H1 (cell line): Measurements from ENCODE around the gene ZNF221. TPM values are rescaled to one million over a fixed set of nuclear protein-coding genes. Genes with fewer than 3 reads are reported as not detected.

Source experiments
- CTCF ChIA-PET: fragments of 300-600 bp; sonication (Branson Sonifier 250); formaldehyde crosslinking; loops from one replicate; lab custom pipeline; 2021; ENCODE audit not compliant: partially characterized antibody; lab: Charles Lee
- POLR2A ChIA-PET: fragments of 300-600 bp; sonication (Branson Sonifier 250); formaldehyde crosslinking; loops from one replicate; lab custom pipeline; 2021; ENCODE audit warnings: inconsistent platforms; ENCODE audit not compliant: partially characterized antibody; lab: Charles Lee
- DNase-seq, 2 experiments: peaks; one replicate each; pipeline versions ENCODE4 v3.0.0 to v3.0.0-alpha.2; 2010 to 2022; ENCODE audit warnings: low spot score in 2 of 2, low read depth in 1 of 2, mixed read lengths in 1 of 2
- FAIRE-seq: peaks from 2 replicates; lab custom pipeline; 2011; peaks lifted over from hg19 to GRCh38; lab: Jason Lieb, UNC
- H2AFZ ChIP-seq: 2 replicates; pipeline ENCODE4 v1.8.1; 2012; ENCODE audit warnings: low read length, inconsistent platforms
- H2AK5ac ChIP-seq: 2 replicates; pipeline ENCODE4 v1.6.1; 2013; ENCODE audit warnings: low read depth, low read length
- H2BK120ac ChIP-seq: replicated peaks from 2 replicates; pipeline ENCODE3; 2013; ENCODE audit warnings: low read depth, low read length, inconsistent platforms
- H2BK12ac ChIP-seq: 2 replicates; pipeline ENCODE4 v1.6.1; 2013; ENCODE audit warnings: low read depth, low read length
- H2BK15ac ChIP-seq: 2 replicates; pipeline ENCODE4 v1.6.1; 2013; ENCODE audit warnings: low read length
- H2BK20ac ChIP-seq: 2 replicates; pipeline ENCODE4 v1.6.1; 2013; ENCODE audit warnings: low read length
- H2BK5ac ChIP-seq: 2 replicates; pipeline ENCODE4 v1.6.1; 2013; ENCODE audit warnings: low read depth, low read length
- H3K14ac ChIP-seq: 2 replicates; pipeline ENCODE4 v1.6.1; 2013; ENCODE audit warnings: inconsistent platforms; ENCODE audit not compliant: insufficient read length
- H3K18ac ChIP-seq: 2 replicates; pipeline ENCODE4 v1.6.1; 2013; ENCODE audit warnings: low read length; ENCODE audit errors: extremely low read depth
- H3K23ac ChIP-seq: 2 replicates; pipeline ENCODE4 v1.6.1; 2013; ENCODE audit warnings: inconsistent platforms; ENCODE audit not compliant: insufficient read length
- H3K23me2 ChIP-seq: 2 replicates; pipeline ENCODE4 v1.6.1; 2013; ENCODE audit warnings: low read depth, low read length
- H3K27ac ChIP-seq: 2 replicates; pipeline ENCODE4 v1.6.1; 2011; ENCODE audit warnings: low read depth, low read length, inconsistent platforms
- H3K27me3 ChIP-seq, 4 experiments: replicated peaks in 1 of 4; 1 replicate in 1 of 4; 2 replicates in 3 of 4; pipeline versions ENCODE4 v1.6.1 to v1.8.1; 2011 to 2013; ENCODE audit warnings: low read length in 3 of 4, mild to moderate bottlenecking in 3 of 4, inconsistent platforms in 2 of 4, mixed read lengths in 2 of 4, moderate library complexity in 1 of 4; ENCODE audit not compliant: control insufficient read depth in 3 of 4, insufficient read depth in 3 of 4; ENCODE audit errors: extremely low read depth in 1 of 4
- H3K36me3 ChIP-seq, 4 experiments: 2 replicates each; pipeline versions ENCODE4 v1.6.1 to v1.8.1; 2011 to 2013; ENCODE audit warnings: mild to moderate bottlenecking in 4 of 4, low read length in 3 of 4, moderate library complexity in 2 of 4, control low read depth in 1 of 4, inconsistent platforms in 1 of 4; ENCODE audit not compliant: insufficient read depth in 4 of 4, control insufficient read depth in 2 of 4
- H3K4ac ChIP-seq: replicated peaks from 2 replicates; pipeline ENCODE3; 2013; ENCODE audit warnings: low read length, low read depth, mixed read lengths, inconsistent platforms; ENCODE audit not compliant: insufficient read length
- H3K4me1 ChIP-seq, 4 experiments: replicated peaks in 1 of 4; 1 replicate in 1 of 4; 2 replicates in 3 of 4; pipeline versions ENCODE4 v1.6.1 to v1.8.1; 2011 to 2013; ENCODE audit warnings: low read length in 3 of 4, inconsistent platforms in 2 of 4, mixed read lengths in 1 of 4; ENCODE audit not compliant: insufficient read depth in 4 of 4, control insufficient read depth in 3 of 4
- H3K4me2 ChIP-seq, 2 experiments: 2 replicates each; pipeline versions ENCODE4 v1.6.1 to v1.8.1; 2011 to 2013; ENCODE audit warnings: low read depth in 2 of 2, low read length in 2 of 2, control low read depth in 1 of 2, inconsistent platforms in 1 of 2, mild to moderate bottlenecking in 1 of 2; ENCODE audit not compliant: insufficient read depth in 1 of 2
- H3K4me3 ChIP-seq, 4 experiments: fragments of 200-600, 300-600 bp in 1 of 4; sonication (generic), shearing (Covaris generic), sonication (Bioruptor Twin) in 1 of 4; 2 replicates each; pipeline versions ENCODE4 v1.5.1 to v1.8.1; 2011 to 2016; ENCODE audit warnings: low read length in 4 of 4, low read depth in 3 of 4, control low read depth in 2 of 4, inconsistent platforms in 2 of 4, mild to moderate bottlenecking in 2 of 4, mixed read lengths in 1 of 4, moderate library complexity in 1 of 4; ENCODE audit not compliant: insufficient read depth in 2 of 4; ENCODE audit errors: extremely low read depth in 1 of 4
- H3K56ac ChIP-seq: replicated peaks from 2 replicates; pipeline ENCODE3; 2013; ENCODE audit warnings: low read depth, mild to moderate bottlenecking, mixed read lengths, low read length, inconsistent platforms; ENCODE audit not compliant: insufficient read length
- H3K79me1 ChIP-seq: 2 replicates; pipeline ENCODE4 v1.6.1; 2013; ENCODE audit warnings: low read depth, low read length, control low read depth
- H3K79me2 ChIP-seq, 2 experiments: 2 replicates each; pipeline versions ENCODE4 v1.6.1 to v1.8.1; 2012 to 2013; ENCODE audit warnings: low read length in 2 of 2, mild to moderate bottlenecking in 2 of 2, inconsistent platforms in 1 of 2; ENCODE audit not compliant: insufficient read depth in 2 of 2, control insufficient read depth in 1 of 2
- H3K9ac ChIP-seq, 4 experiments: replicated peaks in 1 of 4; 1 replicate in 1 of 4; 2 replicates in 3 of 4; pipeline versions ENCODE4 v1.6.1 to v1.8.1; 2011 to 2013; ENCODE audit warnings: low read depth in 3 of 4, low read length in 3 of 4, control low read depth in 2 of 4, mild to moderate bottlenecking in 2 of 4, moderate library complexity in 2 of 4, inconsistent platforms in 1 of 4; ENCODE audit errors: extremely low read depth in 1 of 4
- H3K9me3 ChIP-seq, 2 experiments: 2 replicates each; pipeline versions ENCODE4 v1.6.1 to v1.8.1; 2012 to 2013; ENCODE audit warnings: mild to moderate bottlenecking in 2 of 2, moderate library complexity in 2 of 2, control low read depth in 1 of 2, inconsistent platforms in 1 of 2, low read depth in 1 of 2, low read length in 1 of 2, mixed read lengths in 1 of 2; ENCODE audit not compliant: insufficient read depth in 2 of 2
- H4K20me1 ChIP-seq, 2 experiments: replicated peaks in 1 of 2; 2 replicates each; pipeline versions ENCODE3 to v1.8.1; 2011 to 2013; ENCODE audit warnings: inconsistent platforms in 2 of 2, low read length in 2 of 2, mild to moderate bottlenecking in 1 of 2; ENCODE audit not compliant: insufficient read depth in 2 of 2, control insufficient read depth in 1 of 2
- H4K5ac ChIP-seq: 2 replicates; pipeline ENCODE4 v1.6.1; 2013; ENCODE audit warnings: low read length, low read depth, mixed read lengths, inconsistent platforms; ENCODE audit not compliant: insufficient read length
- H4K8ac ChIP-seq: 2 replicates; pipeline ENCODE4 v1.8.0; 2013; ENCODE audit warnings: mild to moderate bottlenecking, moderate library complexity, low read length, inconsistent platforms; ENCODE audit not compliant: insufficient read depth; ENCODE audit errors: extremely low read depth
- H4K91ac ChIP-seq: replicated peaks from 2 replicates; pipeline ENCODE3; 2013; ENCODE audit warnings: low read length, mixed read lengths, inconsistent platforms; ENCODE audit not compliant: insufficient read length
- CBX8 ChIP-seq: fragments of 300-800, 300-1000 bp; sonication (generic); IDR thresholded peaks from 2 replicates; pipeline ENCODE4 v1.7.1; 2016; ENCODE audit warnings: low read depth, low read length, borderline replicate concordance
- CHD2 ChIP-seq: IDR thresholded peaks from 2 replicates; pipeline ENCODE4 v1.6.1; 2012; ENCODE audit warnings: low read length, improper control_type of control experiment
- JUN ChIP-seq: IDR thresholded peaks from 2 replicates; pipeline ENCODE4 v1.6.1; 2011; ENCODE audit warnings: low read depth, mild to moderate bottlenecking, improper control_type of control experiment, low read length
- KDM4A ChIP-seq: IDR thresholded peaks from one replicate; pipeline ENCODE4 v1.7.1; 2012; ENCODE audit warnings: low read depth, mild to moderate bottlenecking, moderate library complexity, low read length, inconsistent platforms; ENCODE audit not compliant: severe bottlenecking
- RAD21 ChIP-seq, 2 experiments: IDR thresholded peaks in 1 of 2; conservative IDR thresholded peaks in 1 of 2; 2 replicates each; pipeline ENCODE4 v1.6.1; 2011; ENCODE audit warnings: low read depth in 2 of 2, low read length in 2 of 2, improper control_type of control experiment in 1 of 2, inconsistent platforms in 1 of 2, mild to moderate bottlenecking in 1 of 2, moderate library complexity in 1 of 2
- whole genome bisulfite sequencing, 2 experiments: shearing (Covaris generic) in 1 of 2; methylation state at CpG; one replicate each; pipeline versions ENCODE4 v1.1.6 to v1.1.7; 2013 to 2015; ENCODE audit warnings: low lambda C conversion rate in 2 of 2, mixed read lengths in 2 of 2, inconsistent platforms in 1 of 2, low coverage in 1 of 2, missing lambda C conversion rate in 1 of 2; ENCODE audit not compliant: insufficient replicate concordance in 2 of 2, insufficient coverage in 1 of 2, insufficient read length in 1 of 2; ENCODE audit errors: extremely low coverage in 1 of 2, missing lambda C conversion rate in 1 of 2; 5-methylcytosine and 5-hydroxymethylcytosine counted together
- polyA plus RNA-seq, 7 experiments: library from polyadenylated mRNA; depleted of rRNA in 3 of 7; stranded (reverse) in 5 of 7; unstranded in 2 of 7; fragments of >200 nt in 5 of 7; fragments of 200-250 nt in 2 of 7; gene quantifications; 1 replicate in 5 of 7; 2 replicates in 1 of 7; 4 replicates in 1 of 7; pipeline versions ENCODE4 v1.2.1 to v1.2.3, GENCODE V29; 2011 to 2013; ENCODE audit warnings: missing spikeins in 2 of 7, mixed read lengths in 2 of 7
- total RNA-seq: library from RNA; stranded (reverse); fragmentation: NEBNext Ultra II Directional; extraction: Animal tissue kit (Norgen Biotek cat#: 25700); gene quantifications from 2 replicates; pipeline ENCODE4 v1.2.1, GENCODE V29; 2021

ZNF221 gene
- total and polyA plus RNA-seq, 2 of the 8 experiments (the other 6 are each of a cell fraction or from before 2014, with no cell fraction given), result 0.50 to 8.4 TPM

GRCh38 chr19:44010468-44010867, 59.4 kb downstream of the ZNF221 start:
- no peak overlapping the region for H3K4me3 ChIP-seq

More at GRCh38 chr19:44010468-44010867, 59.4 kb downstream of the ZNF221 start:
- H4K5ac ChIP-seq, result no peak overlapping the region
- H3K79me2 ChIP-seq, result no peaks in the 10 kb centered on the region
- no peak overlapping the region for H2AK5ac ChIP-seq
- H2AFZ ChIP-seq, result no peak overlapping the region
- no peak overlapping the region for H3K14ac ChIP-seq
- ChIA-PET POLR2A (interaction anchor here (0.7 to 1.6 kb wide), 2 partner anchors 10 to 13 kb away, joined by 3 to 4 read pairs; no protein-coding TSS in a partner anchor), CTCF (no interaction called here)
- no peaks in the 10 kb centered on the region for H4K20me1 ChIP-seq
- no peaks in the 10 kb centered on the region for H3K23me2 ChIP-seq
- no peak overlapping the region for H3K4ac ChIP-seq
- no peak overlapping the region for H2BK12ac ChIP-seq
- WGBS, 2 experiments, result 96% methylated on average over 5 of the region's 5 CpGs; no CpG with 5 or more reads in 1 of the 2 experiments
- H3K56ac ChIP-seq, result no peak overlapping the region
- no peak overlapping the region for H3K4me2 ChIP-seq
- H3K4me1 ChIP-seq, result no peaks in the 10 kb centered on the region
- H3K27ac ChIP-seq, result no peak overlapping the region
- DNase-seq (no peak), FAIRE-seq (no peak)
- no peaks in the 10 kb centered on the region for H3K79me1 ChIP-seq
- TF ChIP-seq CBX8, result no peak
- TF ChIP-seq KDM4A, result no peak
- no peak for TF ChIP-seq RAD21 (IDR thresholded peaks at IDR 0.05 in 1 of 2, conservative IDR thresholded peaks at IDR 0.05 in 1 of 2; ENCODE audit: low read depth in 2 of 2, low read length in 2 of 2)
- no peak for TF ChIP-seq JUN
- no peak for TF ChIP-seq CHD2
- H3K9me3 ChIP-seq, result peaks cover 36 to 47% of the 10 kb centered on the region in 2 experiments
- no peak overlapping the region for H3K9ac ChIP-seq
- H2BK15ac ChIP-seq, result no peak overlapping the region
- H3K18ac ChIP-seq, result no peak overlapping the region
- H3K23ac ChIP-seq, result no peak overlapping the region
- H3K36me3 ChIP-seq, result peaks cover 2 to 39% (median 28%) of the 10 kb centered on the region in 4 experiments; a peak in 6 of 8 replicates
- H4K8ac ChIP-seq, result no peak overlapping the region
- no peaks in the 10 kb centered on the region for H3K27me3 ChIP-seq
- no peak overlapping the region for H2BK20ac ChIP-seq
- no peak overlapping the region for H2BK5ac ChIP-seq
- no peak overlapping the region for H2BK120ac ChIP-seq
- no peak overlapping the region for H4K91ac ChIP-seq
